CD4-positive, CD25-positive, alpha-beta regulatory T cell (primary cell): ENCODE measurements around the gene ATAD3A. TPM values are rescaled to one million over a fixed set of nuclear protein-coding genes. Genes with fewer than 3 reads are reported as not detected.

Source experiments
- ATAC-seq, 2 donors: fragments of 150-1000 bp; cut with Tn5 transposase; one replicate each; pipeline ENCODE4 v1.10.0; 2021; ENCODE audit warnings: low read depth in 2 of 2, moderate number of reproducible peaks in 2 of 2, moderate library complexity in 1 of 2
- DNase-seq, 3 donors: peaks; one replicate each; pipeline versions ENCODE4 v3.0.0 to v3.0.0-alpha.2; 2012 to 2022; ENCODE audit warnings: mixed read lengths in 1 of 3
- H3K27ac ChIP-seq: one replicate; pipeline ENCODE4 v1.7.0; 2013; ENCODE audit warnings: mild to moderate bottlenecking, low read length; ENCODE audit not compliant: insufficient read depth, poor library complexity, severe bottlenecking
- H3K27me3 ChIP-seq: one replicate; pipeline ENCODE4 v1.7.0; 2013; ENCODE audit warnings: low read length; ENCODE audit not compliant: control insufficient read depth, insufficient read depth
- H3K36me3 ChIP-seq: one replicate; pipeline ENCODE4 v1.7.0; 2013; ENCODE audit warnings: mild to moderate bottlenecking, low read length, moderate library complexity; ENCODE audit not compliant: control insufficient read depth, insufficient read depth
- H3K4me1 ChIP-seq: 2 replicates; pipeline ENCODE4 v1.7.0; 2013; ENCODE audit warnings: mild to moderate bottlenecking, low read length; ENCODE audit not compliant: insufficient read depth, control insufficient read depth, poor library complexity, severe bottlenecking
- H3K4me3 ChIP-seq: one replicate; pipeline ENCODE4 v1.7.0; 2013; ENCODE audit warnings: low read depth, mild to moderate bottlenecking, low read length, moderate library complexity
- H3K9me3 ChIP-seq, 2 experiments: 1 replicate in 1 of 2; 2 replicates in 1 of 2; pipeline ENCODE4 v1.7.0; 2013; ENCODE audit warnings: low read length in 2 of 2, mild to moderate bottlenecking in 1 of 2, moderate library complexity in 1 of 2; ENCODE audit not compliant: control insufficient read depth in 2 of 2
- H3K27ac Mint-ChIP-seq, 3 donors: one replicate each; pipeline ENCODE4 v1.8.0; 2020 to 2022; ENCODE audit warnings: mild to moderate bottlenecking in 3 of 3, mixed read lengths in 3 of 3, moderate library complexity in 2 of 3
- H3K27me3 Mint-ChIP-seq: one replicate; pipeline ENCODE4 v1.8.0; 2022; ENCODE audit warnings: mild to moderate bottlenecking, mixed read lengths
- H3K36me3 Mint-ChIP-seq: one replicate; pipeline ENCODE4 v1.8.0; 2020; ENCODE audit warnings: mixed read lengths
- H3K4me1 Mint-ChIP-seq, 4 donors: one replicate each; pipeline ENCODE4 v1.8.0; 2020 to 2022; ENCODE audit warnings: mixed read lengths in 4 of 4, mild to moderate bottlenecking in 1 of 4
- H3K4me3 Mint-ChIP-seq, 4 donors: one replicate each; pipeline ENCODE4 v1.8.0; 2020 to 2022; ENCODE audit warnings: mild to moderate bottlenecking in 4 of 4, mixed read lengths in 4 of 4, moderate library complexity in 3 of 4
- H3K9me3 Mint-ChIP-seq, 7 donors: one replicate each; pipeline ENCODE4 v1.8.0; 2020 to 2022; ENCODE audit warnings: mixed read lengths in 7 of 7, mild to moderate bottlenecking in 3 of 7, moderate library complexity in 2 of 7
- polyA plus RNA-seq, 4 donors: library from polyadenylated mRNA; unstranded; fragments of 300-500 nt; fragmentation: Illumina TruSeq; gene quantifications; one replicate each; pipeline ENCODE4 v1.2.3, GENCODE V29; 2021
- total RNA-seq: library from RNA; stranded (reverse); gene quantifications from one replicate; pipeline ENCODE4 v1.2.3, GENCODE V29; 2022

Gene ATAD3A
- total and polyA plus RNA-seq, 5 donors from 2014 or later: 6.2 to 20.0 (median 7.5) TPM

GRCh38 chr1:1574721-1575537 lies 63.0 kb downstream of the ATAD3A start, which contains the start of gene SSU72:
SSU72 (minus strand) TSS chr1:1574863; CDS start chr1:1574557, 306 bp downstream.
- Histone ChIP-seq H3K36me3 (no peaks in the 10 kb centered on the region), H3K27me3 (no peaks in the 10 kb centered on the region), H3K4me1 (peaks cover 33% of the 10 kb centered on the region), H3K9me3 (no peaks in the 10 kb centered on the region), H3K27ac (peak within 1 kb of the TSS; percentile 96), H3K4me3 (peak within 1 kb of the TSS; percentile 96)
- Mint-ChIP-seq H3K9me3 (peaks cover 0 to 3% (median 0%) of the 10 kb centered on the region in 7 donors), H3K27ac (peak within 1 kb of the TSS; percentile 99 to 100 (median 100)), H3K4me1 (peaks cover 8 to 37% (median 20%) of the 10 kb centered on the region in 4 donors), H3K36me3 (peaks cover 7% of the 10 kb centered on the region), H3K4me3 (peak within 1 kb of the TSS; percentile 94 to 98 (median 98)), H3K27me3 (peaks cover 21% of the 10 kb centered on the region)
- DNase-seq (peak; percentile 88 to 96 (median 94)), ATAC-seq (peak; percentile 87 to 89)

GRCh38 chr1:1577367-1578011 lies 65.5 kb downstream of the ATAD3A start:
- ATAC-seq (no peak), DNase-seq (no peak)
- Histone ChIP-seq H3K36me3 (no peaks in the 10 kb centered on the region), H3K4me3 (no peak overlapping the region), H3K27me3 (no peaks in the 10 kb centered on the region), H3K4me1 (peaks cover 21% of the 10 kb centered on the region), H3K9me3 (no peaks in the 10 kb centered on the region), H3K27ac (no peak overlapping the region)
- Mint-ChIP-seq H3K27ac (no peak overlapping the region), H3K9me3 (peaks cover 0 to 3% (median 0%) of the 10 kb centered on the region in 7 donors), H3K4me1 (peaks cover 3 to 19% (median 12%) of the 10 kb centered on the region in 4 donors), H3K4me3 (peak overlapping the region in 1 of 4 donors; percentile 47), H3K27me3 (peaks cover 40% of the 10 kb centered on the region), H3K36me3 (no peaks in the 10 kb centered on the region)

GRCh38 chr1:1578371-1578940 lies 66.5 kb downstream of the ATAD3A start:
- Histone ChIP-seq H3K4me3 (no peak overlapping the region), H3K4me1 (peaks cover 11% of the 10 kb centered on the region), H3K36me3 (no peaks in the 10 kb centered on the region), H3K27ac (no peak overlapping the region), H3K27me3 (no peaks in the 10 kb centered on the region), H3K9me3 (no peaks in the 10 kb centered on the region)
- Mint-ChIP-seq H3K4me1 (peaks cover 3 to 15% (median 12%) of the 10 kb centered on the region in 4 donors), H3K4me3 (peak overlapping the region in 2 of 4 donors; percentile 47 to 74), H3K9me3 (peaks cover 0 to 3% (median 0%) of the 10 kb centered on the region in 7 donors), H3K27ac (no peak overlapping the region), H3K27me3 (peaks cover 46% of the 10 kb centered on the region), H3K36me3 (no peaks in the 10 kb centered on the region)
- ATAC-seq (no peak), DNase-seq (no peak)

- Histone ChIP-seq H3K27me3 (no peaks in the 10 kb centered on the region), H3K27ac (no peak overlapping the region), H3K4me3 (no peak overlapping the region), H3K9me3 (no peaks in the 10 kb centered on the region), H3K4me1 (no peaks in the 10 kb centered on the region), H3K36me3 (no peaks in the 10 kb centered on the region)
- no peak overlapping the region for H3K27ac Mint-ChIP-seq
- ATAC-seq: no peak
- H3K4me1 Mint-ChIP-seq: peaks cover 0 to 2% (median 0%) of the 10 kb centered on the region in 4 donors
- H3K36me3 Mint-ChIP-seq: no peaks in the 10 kb centered on the region
- DNase-seq: no peak
- H3K27me3 Mint-ChIP-seq: peaks cover 57% of the 10 kb centered on the region
- no peaks in the 10 kb centered on the region for H3K9me3 Mint-ChIP-seq
- no peak overlapping the region for H3K4me3 Mint-ChIP-seq
Observed at GRCh38 chr1:1582585-1583346, 70.8 kb downstream of the ATAD3A start.

GRCh38 chr1:1583347-1584010 lies 71.5 kb downstream of the ATAD3A start:
- ATAC-seq: no peak
- H3K36me3 ChIP-seq: no peaks in the 10 kb centered on the region
- H3K4me3 Mint-ChIP-seq: no peak overlapping the region
- no peak overlapping the region for H3K27ac Mint-ChIP-seq
- no peaks in the 10 kb centered on the region for H3K9me3 Mint-ChIP-seq
- H3K4me3 ChIP-seq: no peak overlapping the region
- peaks cover 0 to 2% (median 0%) of the 10 kb centered on the region in 4 donors for H3K4me1 Mint-ChIP-seq
- H3K9me3 ChIP-seq: no peaks in the 10 kb centered on the region
- H3K27ac ChIP-seq: no peak overlapping the region
- H3K27me3 ChIP-seq: no peaks in the 10 kb centered on the region
- H3K27me3 Mint-ChIP-seq: peaks cover 56% of the 10 kb centered on the region
- H3K4me1 ChIP-seq: no peaks in the 10 kb centered on the region
- H3K36me3 Mint-ChIP-seq: no peaks in the 10 kb centered on the region
- DNase-seq: no peak

Other genes with a start within 250 kb of the ATAD3A start
- gene UBE2J2, start 238.3 kb upstream of the ATAD3A start, total RNA-seq: 56.4 TPM
- gene UBE2J2, start 238.3 kb upstream of the ATAD3A start, polyA plus RNA-seq: 10 to 100 TPM; 72.9 to 97.5 (median 85.4) TPM
- 4.0 TPM for gene SCNN1D, start 231.7 kb upstream of the ATAD3A start, total RNA-seq
- not detected for gene SCNN1D, start 231.7 kb upstream of the ATAD3A start, polyA plus RNA-seq
- 75.5 TPM for gene ACAP3, start 204.2 kb upstream of the ATAD3A start, total RNA-seq
- gene ACAP3, start 204.2 kb upstream of the ATAD3A start, polyA plus RNA-seq: 1 to 10 TPM; 2.7 to 9.0 (median 4.1) TPM
- 18.3 TPM for gene PUSL1, start 203.6 kb upstream of the ATAD3A start, total RNA-seq
- gene PUSL1, start 203.6 kb upstream of the ATAD3A start, polyA plus RNA-seq: 10 to 100 TPM; 17.7 to 21.0 (median 19.1) TPM
- gene INTS11, start 187.5 kb upstream of the ATAD3A start, total RNA-seq: 138 TPM
- gene INTS11, start 187.5 kb upstream of the ATAD3A start, polyA plus RNA-seq: 10 to 100 TPM; 66.2 to 74.0 (median 67.8) TPM
- 27.0 TPM for gene CPTP, start 187.4 kb upstream of the ATAD3A start, total RNA-seq
- gene CPTP, start 187.4 kb upstream of the ATAD3A start, polyA plus RNA-seq: 10 to 100 TPM; 21.4 to 40.1 (median 32.6) TPM
- 2.0 TPM for gene TAS1R3, start 180.9 kb upstream of the ATAD3A start, total RNA-seq
- under 1 TPM in 2 of 4 donors, not detected in 2; 0.06 to 0.11 TPM for gene TAS1R3, start 180.9 kb upstream of the ATAD3A start, polyA plus RNA-seq
- 40.0 TPM for gene DVL1, start 162.7 kb upstream of the ATAD3A start, total RNA-seq
- 1 to 10 TPM in 1 of 4 donors, under 1 TPM in 3; 0.43 to 1.1 (median 0.82) TPM for gene DVL1, start 162.7 kb upstream of the ATAD3A start, polyA plus RNA-seq
- 0.17 TPM for gene MXRA8, start 153.6 kb upstream of the ATAD3A start, total RNA-seq
- gene MXRA8, start 153.6 kb upstream of the ATAD3A start, polyA plus RNA-seq: not detected
- 76.0 TPM for gene AURKAIP1, start 137.0 kb upstream of the ATAD3A start, total RNA-seq
- 100 to 1,000 TPM; 145 to 190 (median 164) TPM for gene AURKAIP1, start 137.0 kb upstream of the ATAD3A start, polyA plus RNA-seq
- 287 TPM for gene CCNL2, start 112.8 kb upstream of the ATAD3A start, total RNA-seq
- gene CCNL2, start 112.8 kb upstream of the ATAD3A start, polyA plus RNA-seq: 10 to 100 TPM; 17.6 to 24.6 (median 21.4) TPM
- gene MRPL20, start 104.9 kb upstream of the ATAD3A start, total RNA-seq: 83.4 TPM
- gene MRPL20, start 104.9 kb upstream of the ATAD3A start, polyA plus RNA-seq: 100 to 1,000 TPM; 162 to 188 (median 178) TPM
- not detected for gene ANKRD65, start 90.9 kb upstream of the ATAD3A start, total RNA-seq
- gene ANKRD65, start 90.9 kb upstream of the ATAD3A start, polyA plus RNA-seq: under 1 TPM in 1 of 4 donors, not detected in 3; 0.14 TPM
- not detected for gene VWA1, start 76.5 kb upstream of the ATAD3A start, total RNA-seq
- not detected for gene VWA1, start 76.5 kb upstream of the ATAD3A start, polyA plus RNA-seq
- 3.4 TPM for gene ATAD3C, start 62.5 kb upstream of the ATAD3A start, total RNA-seq
- 1 to 10 TPM in 3 of 4 donors, under 1 TPM in 1; 0.65 to 4.2 (median 2.3) TPM for gene ATAD3C, start 62.5 kb upstream of the ATAD3A start, polyA plus RNA-seq
- 39.4 TPM for gene ATAD3B, start 40.4 kb upstream of the ATAD3A start, total RNA-seq
- gene ATAD3B, start 40.4 kb upstream of the ATAD3A start, polyA plus RNA-seq: 1 to 10 TPM; 2.3 to 5.2 (median 3.0) TPM
- gene TMEM240, start 28.5 kb downstream of the ATAD3A start, total RNA-seq: not detected
- not detected for gene TMEM240, start 28.5 kb downstream of the ATAD3A start, polyA plus RNA-seq
- gene SSU72, start 62.7 kb downstream of the ATAD3A start, total RNA-seq: 104 TPM
- gene SSU72, start 62.7 kb downstream of the ATAD3A start, polyA plus RNA-seq: 100 to 1,000 TPM; 185 to 279 (median 217) TPM
- gene FNDC10, start 88.0 kb downstream of the ATAD3A start, total RNA-seq: 0.96 TPM
- under 1 TPM; 0.21 to 0.37 (median 0.29) TPM for gene FNDC10, start 88.0 kb downstream of the ATAD3A start, polyA plus RNA-seq
- gene MIB2, start 103.3 kb downstream of the ATAD3A start, total RNA-seq: 58.2 TPM
- gene MIB2, start 103.3 kb downstream of the ATAD3A start, polyA plus RNA-seq: 10 to 100 TPM; 15.9 to 20.6 (median 19.0) TPM
- 4.1 TPM for gene MMP23B, start 120.0 kb downstream of the ATAD3A start, total RNA-seq
- under 1 TPM in 2 of 4 donors, not detected in 2; 0.18 to 0.21 TPM for gene MMP23B, start 120.0 kb downstream of the ATAD3A start, polyA plus RNA-seq
- 47.2 TPM for gene CDK11B, start 146.8 kb downstream of the ATAD3A start, total RNA-seq
- gene CDK11B, start 146.8 kb downstream of the ATAD3A start, polyA plus RNA-seq: 10 to 100 TPM in 1 of 4 donors, 1 to 10 TPM in 3; 9.3 to 11.3 (median 9.7) TPM
- 77.6 TPM for gene SLC35E2B, start 180.6 kb downstream of the ATAD3A start, total RNA-seq
- gene SLC35E2B, start 180.6 kb downstream of the ATAD3A start, polyA plus RNA-seq: 10 to 100 TPM; 25.8 to 32.0 (median 30.6) TPM
- gene CDK11A, start 212.2 kb downstream of the ATAD3A start, total RNA-seq: 212 TPM
- gene CDK11A, start 212.2 kb downstream of the ATAD3A start, polyA plus RNA-seq: 10 to 100 TPM; 10.2 to 30.4 (median 15.3) TPM